ENCODE results near the gene NDUFS8. TPM values are rescaled to one million over a fixed set of nuclear protein-coding genes. Genes with fewer than 3 reads are reported as not detected.
"Not testable (repeated sequence)": the region's sequence is repeated elsewhere in the genome, so short reads cannot be mapped to it uniquely, and the experiment has no call there.

Gene NDUFS8
- 100 to 1,000 TPM; 150 to 168 TPM for total RNA-seq
- polyA plus RNA-seq (2013, experiment 1 of 2): 151 TPM
- 145 TPM for polyA plus RNA-seq (2013, experiment 2 of 2)
- long read RNA-seq, experiment 1, partial matches to known transcripts: 39 of 85 reads
- long read RNA-seq, experiment 1, other reads (novel, unspliced or antisense): 46 of 85 reads
- long read RNA-seq, experiment 2, transcript NDUFS8-201 (7 exons, 791 nt): major isoform, 91 of 130 reads
- long read RNA-seq, experiment 2, partial matches to known transcripts: 11 of 130 reads
- long read RNA-seq, experiment 2, other reads (novel, unspliced or antisense): 24 of 130 reads
- long read RNA-seq, experiment 3, transcript NDUFS8-201 (7 exons, 791 nt): major isoform, 85 of 137 reads
- long read RNA-seq, experiment 3, transcript NDUFS8-202 (5 exons, 936 nt): minor isoform, 5 of 137 reads
- long read RNA-seq, experiment 3, partial matches to known transcripts: 14 of 137 reads
- long read RNA-seq, experiment 3, other reads (novel, unspliced or antisense): 27 of 137 reads
- long read RNA-seq, experiment 4, transcript NDUFS8-201 (7 exons, 791 nt): major isoform, 35 of 66 reads
- long read RNA-seq, experiment 4, partial matches to known transcripts: 1 of 66 reads
- long read RNA-seq, experiment 4, other reads (novel, unspliced or antisense): 23 of 66 reads

DNA sequence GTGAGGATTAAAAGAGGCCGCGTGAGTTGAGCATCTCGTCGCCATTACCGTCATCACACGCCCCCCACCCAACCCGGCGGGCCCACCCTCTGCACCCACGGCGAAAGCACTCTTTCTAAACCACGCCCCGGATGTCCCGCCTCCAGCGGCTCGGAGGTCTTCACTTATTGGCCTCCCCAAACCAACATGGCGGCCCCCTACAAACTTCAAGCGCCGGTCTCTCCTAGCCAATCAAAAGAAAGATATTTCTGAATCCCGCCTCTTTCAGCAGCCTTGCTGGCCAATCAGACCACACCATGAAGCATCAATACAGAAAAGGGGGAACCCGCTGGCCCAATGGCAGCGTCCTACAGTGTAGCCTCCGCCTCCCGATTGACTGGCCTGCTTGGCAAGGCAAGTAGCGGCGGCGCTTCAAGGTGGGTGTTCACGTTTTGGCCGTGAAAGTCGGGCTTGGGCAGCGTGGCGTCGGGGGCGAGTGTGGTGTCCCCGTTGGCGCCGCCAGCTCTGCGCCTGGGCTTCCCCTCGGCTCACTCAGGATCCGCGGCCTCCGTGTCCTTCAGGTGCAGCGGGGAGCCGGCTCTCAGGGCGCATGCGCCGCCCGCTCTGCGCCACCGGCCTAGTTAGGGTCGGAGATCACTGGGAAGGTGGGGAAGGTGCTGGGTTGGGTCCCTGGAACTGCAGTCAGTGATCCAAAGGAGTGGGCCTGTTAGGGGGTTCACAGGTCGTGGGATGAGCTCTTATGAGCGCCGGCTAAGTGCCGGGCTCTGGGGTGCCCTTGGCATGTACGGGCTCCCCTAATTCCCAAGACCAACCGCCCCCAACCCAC lies at the start of gene NDUFS8:
TSS of gene NDUFS8 (plus strand) at position 364 of the 826 bp plus-strand sequence. CDS start 1,471 bp downstream, outside the sequence.
- H3K27me3 Mint-ChIP-seq (ENCODE audit: insufficient read depth): no peaks in the 10 kb centered on the region
- H3K36me3 Mint-ChIP-seq (ENCODE audit: low read depth): peaks cover 23% of the 10 kb centered on the region
- Histone ChIP-seq H3K4me3 (ENCODE audit: low read length) (peak within 1 kb of the TSS; percentile 98), H3K27me3 (ENCODE audit: control insufficient read depth, insufficient read depth, low read length, poor library complexity, severe bottlenecking) (no peaks in the 10 kb centered on the region), H3K27ac (ENCODE audit: low read depth, low read length) (no peak within 1 kb of the TSS), H3K9me3 (ENCODE audit: control insufficient read depth, low read length) (peaks cover 7% of the 10 kb centered on the region), H3K4me1 (ENCODE audit: control insufficient read depth, insufficient read depth, low read length) (no peaks in the 10 kb centered on the region), H3K36me3 (ENCODE audit: control insufficient read depth, insufficient read depth, low read length) (peaks cover 26% of the 10 kb centered on the region), H3K9ac (ENCODE audit: extremely low read depth, low read length, poor library complexity, severe bottlenecking) (peak within 1 kb of the TSS; percentile 88)
- TF ChIP-seq, protein P1, sequence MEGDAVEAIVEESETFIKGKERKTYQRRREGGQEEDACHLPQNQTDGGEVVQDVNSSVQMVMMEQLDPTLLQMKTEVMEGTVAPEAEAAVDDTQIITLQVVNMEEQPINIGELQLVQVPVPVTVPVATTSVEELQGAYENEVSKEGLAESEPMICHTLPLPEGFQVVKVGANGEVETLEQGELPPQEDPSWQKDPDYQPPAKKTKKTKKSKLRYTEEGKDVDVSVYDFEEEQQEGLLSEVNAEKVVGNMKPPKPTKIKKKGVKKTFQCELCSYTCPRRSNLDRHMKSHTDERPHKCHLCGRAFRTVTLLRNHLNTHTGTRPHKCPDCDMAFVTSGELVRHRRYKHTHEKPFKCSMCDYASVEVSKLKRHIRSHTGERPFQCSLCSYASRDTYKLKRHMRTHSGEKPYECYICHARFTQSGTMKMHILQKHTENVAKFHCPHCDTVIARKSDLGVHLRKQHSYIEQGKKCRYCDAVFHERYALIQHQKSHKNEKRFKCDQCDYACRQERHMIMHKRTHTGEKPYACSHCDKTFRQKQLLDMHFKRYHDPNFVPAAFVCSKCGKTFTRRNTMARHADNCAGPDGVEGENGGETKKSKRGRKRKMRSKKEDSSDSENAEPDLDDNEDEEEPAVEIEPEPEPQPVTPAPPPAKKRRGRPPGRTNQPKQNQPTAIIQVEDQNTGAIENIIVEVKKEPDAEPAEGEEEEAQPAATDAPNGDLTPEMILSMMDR (conservative IDR thresholded peaks at IDR 0.05): no peak
- H3K27ac Mint-ChIP-seq: peak within 1 kb of the TSS; percentile 97
- peak; percentile 98 for DNase-seq
- peaks cover 4% of the 10 kb centered on the region for H3K4me1 Mint-ChIP-seq
- H3K4me3 Mint-ChIP-seq: peak within 1 kb of the TSS; percentile 84
- 0% methylated on average over 25 to 56 of the region's 56 CpGs for WGBS, 2 experiments (ENCODE audit: insufficient coverage in 1 of 2, insufficient read length in 1 of 2)
- H3K9me3 Mint-ChIP-seq: peaks cover 16% of the 10 kb centered on the region

DNA sequence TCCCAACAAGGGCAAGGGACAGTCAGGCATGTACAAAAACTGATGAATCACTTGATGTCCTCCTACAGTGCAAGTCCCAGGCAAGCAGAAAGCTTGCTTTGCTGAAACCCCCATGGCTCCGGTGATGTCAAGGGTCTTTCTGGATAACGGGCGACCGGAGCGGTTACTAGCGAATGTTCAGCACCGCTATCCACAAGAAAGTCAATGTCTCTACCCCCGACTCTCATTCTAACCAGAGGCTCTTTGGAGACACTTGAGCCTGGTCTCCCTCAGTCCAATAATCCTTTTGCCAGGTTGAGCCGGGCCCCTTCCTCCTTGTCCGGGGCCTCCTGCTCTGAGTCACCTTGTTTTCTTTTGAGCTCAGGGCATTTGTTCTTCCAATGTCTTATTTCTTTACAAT lies 49.3 kb upstream of the NDUFS8 start:
- H3K9me3 ChIP-seq (ENCODE audit: control insufficient read depth, low read length); H3K27ac ChIP-seq (ENCODE audit: low read depth, low read length); DNase-seq; H3K4me1 Mint-ChIP-seq; H3K9me3 Mint-ChIP-seq; H3K27me3 ChIP-seq (ENCODE audit: control insufficient read depth, insufficient read depth, low read length, poor library complexity, severe bottlenecking); H3K4me1 ChIP-seq (ENCODE audit: control insufficient read depth, insufficient read depth, low read length); H3K4me3 Mint-ChIP-seq; H3K27ac Mint-ChIP-seq; H3K36me3 Mint-ChIP-seq (ENCODE audit: low read depth); H3K4me3 ChIP-seq (ENCODE audit: low read length); H3K36me3 ChIP-seq (ENCODE audit: control insufficient read depth, insufficient read depth, low read length); H3K9ac ChIP-seq (ENCODE audit: extremely low read depth, low read length, poor library complexity, severe bottlenecking); H3K27me3 Mint-ChIP-seq (ENCODE audit: insufficient read depth): not testable (repeated sequence)
- WGBS, 2 experiments (ENCODE audit: insufficient coverage in 1 of 2, insufficient read length in 1 of 2): 85 to 98% methylated on average over 6 to 10 of the region's 10 CpGs

DNA sequence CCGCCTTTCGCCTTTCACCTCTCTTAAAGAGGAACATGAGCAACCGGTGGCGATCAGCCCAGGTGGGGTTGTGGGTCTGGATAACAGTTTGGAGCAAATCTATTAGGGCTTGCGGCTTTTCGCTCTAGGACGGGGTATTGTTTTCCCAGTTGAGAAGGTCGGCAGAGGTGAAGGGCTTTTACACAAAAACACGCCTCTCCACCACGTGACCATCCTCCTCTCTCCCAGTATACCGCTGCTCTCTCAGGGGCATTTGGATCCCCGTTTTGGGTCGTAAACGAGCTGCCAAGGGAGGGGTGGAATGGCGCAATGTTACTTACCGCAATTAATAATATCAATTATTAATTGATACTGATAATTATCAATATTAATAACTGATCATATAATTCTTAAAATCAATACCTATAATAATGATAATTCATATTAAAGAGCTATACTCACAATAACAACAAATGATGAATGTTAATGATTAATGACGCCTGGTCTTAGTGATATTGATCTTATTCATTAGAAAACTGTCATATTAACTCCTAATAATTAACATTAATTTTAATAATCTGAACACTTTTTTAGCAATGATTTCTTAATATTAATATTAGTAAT lies 48.1 kb upstream of the NDUFS8 start:
- not testable (repeated sequence) for H3K36me3 ChIP-seq (ENCODE audit: control insufficient read depth, insufficient read depth, low read length); H3K9ac ChIP-seq (ENCODE audit: extremely low read depth, low read length, poor library complexity, severe bottlenecking); H3K9me3 Mint-ChIP-seq; DNase-seq; H3K4me1 ChIP-seq (ENCODE audit: control insufficient read depth, insufficient read depth, low read length); H3K27ac Mint-ChIP-seq; H3K27ac ChIP-seq (ENCODE audit: low read depth, low read length); H3K9me3 ChIP-seq (ENCODE audit: control insufficient read depth, low read length); H3K4me3 ChIP-seq (ENCODE audit: low read length); H3K36me3 Mint-ChIP-seq (ENCODE audit: low read depth); H3K27me3 ChIP-seq (ENCODE audit: control insufficient read depth, insufficient read depth, low read length, poor library complexity, severe bottlenecking); H3K27me3 Mint-ChIP-seq (ENCODE audit: insufficient read depth); H3K4me3 Mint-ChIP-seq; H3K4me1 Mint-ChIP-seq
- 87 to 94% methylated on average over 3 to 10 of the region's 17 CpGs for WGBS, 2 experiments (ENCODE audit: insufficient coverage in 1 of 2, insufficient read length in 1 of 2)
